Measurements from ENCODE around the gene KIF25.

DNA sequence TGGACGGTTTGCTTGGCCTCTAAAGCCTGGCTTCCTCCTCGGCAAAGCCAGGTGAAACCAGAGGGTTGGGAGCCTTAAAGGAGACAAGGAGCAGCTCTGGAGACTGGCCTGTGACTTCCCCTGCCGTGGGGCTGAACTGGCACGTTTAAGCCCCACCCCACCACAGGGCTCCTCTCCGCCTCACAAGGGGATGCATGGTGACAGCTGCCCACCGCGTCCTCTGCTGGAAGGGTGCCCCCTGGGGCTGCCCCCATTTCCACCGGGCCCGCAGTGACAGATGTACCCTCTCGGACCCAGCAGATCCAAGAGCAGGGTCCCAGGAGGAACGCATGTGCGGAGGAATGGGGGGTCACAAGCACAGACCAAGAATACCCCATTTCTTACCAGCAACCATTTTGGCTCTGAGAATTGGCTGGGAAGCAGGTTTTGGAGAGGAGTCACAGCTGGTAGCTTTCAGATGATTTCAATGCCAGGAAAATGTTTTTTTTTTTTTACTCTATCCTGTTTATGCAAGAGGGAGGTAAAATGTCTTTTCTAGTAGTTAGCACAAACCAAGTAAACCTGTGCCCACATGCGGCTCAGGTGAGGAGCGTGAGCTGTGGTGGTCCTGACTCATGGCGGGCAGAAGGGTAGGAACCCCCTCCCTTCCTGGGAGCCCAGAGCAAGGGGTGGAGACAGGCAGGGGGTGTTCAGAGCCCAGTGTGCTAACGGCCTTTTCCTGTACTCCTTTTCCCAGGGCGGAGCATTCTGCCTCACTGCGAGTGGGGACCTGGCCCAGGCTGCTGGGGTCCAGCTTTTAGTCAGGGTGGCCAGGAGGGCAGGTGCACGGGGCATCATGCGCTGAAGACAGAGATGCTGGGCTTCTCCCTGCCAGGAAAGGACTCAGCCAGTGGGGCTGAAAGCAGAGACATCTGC, 48.5 kb downstream of the KIF25 start:
- TF ChIP-seq ZNF274 (IDR thresholded peaks at IDR 0.05; ENCODE audit: low read depth, low read length), result no peak
- no peak for TF ChIP-seq YY1 (IDR thresholded peaks at IDR 0.05; ENCODE audit: insufficient read depth, insufficient read length)

Measured in NT2/D1 (cell line).